Mucosa of gallbladder (tissue), 1 donor: ENCODE results near the gene RAB21. TPM values are rescaled to one million over a fixed set of nuclear protein-coding genes. Genes with fewer than 3 reads are reported as not detected.
"Not testable (repeated sequence)": the region's sequence is repeated elsewhere in the genome, so short reads cannot be mapped to it uniquely, and the experiment has no call there.

Experiments used
- DNase-seq: peaks from one replicate; pipeline ENCODE4 v3.0.0-alpha.2; 2020; ENCODE audit warnings: low spot score
- total RNA-seq: library from RNA; stranded (reverse); gene quantifications from one replicate; pipeline ENCODE4 v1.2.1, GENCODE V29; 2021
- donor health status: DM: no; HTN: no; CAD: no.

Gene RAB21
- total RNA-seq, 1 donor from 2014 or later: 72.1 TPM

GRCh38 chr12:71749666-71750065, 5.0 kb upstream of the RAB21 start:
- no peak for DNase-seq

- DNase-seq: no peak
Measured at GRCh38 chr12:71752891-71753290, 1.8 kb upstream of the RAB21 start.

- DNase-seq: peak; percentile 21
Measured at GRCh38 chr12:71755146-71755892, 656 bp downstream of the RAB21 start.

GRCh38 chr12:71756054-71756690, 1.5 kb downstream of the RAB21 start:
- no peak for DNase-seq

- no peak for DNase-seq
Measured at GRCh38 chr12:71759941-71760340, 5.3 kb downstream of the RAB21 start.

GRCh38 chr12:71760471-71760870, 5.8 kb downstream of the RAB21 start:
- DNase-seq: no peak

GRCh38 chr12:71761354-71761753, 6.7 kb downstream of the RAB21 start:
- not testable (repeated sequence) for DNase-seq

GRCh38 chr12:71763677-71764379, 9.2 kb downstream of the RAB21 start:
- no peak for DNase-seq

GRCh38 chr12:71764587-71765321, 10.1 kb downstream of the RAB21 start:
- no peak for DNase-seq

- no peak for DNase-seq
Measured at GRCh38 chr12:71766202-71766601, 11.5 kb downstream of the RAB21 start.

- no peak for DNase-seq
Measured at GRCh38 chr12:71767183-71767582, 12.5 kb downstream of the RAB21 start.

GRCh38 chr12:71768900-71769299, 14.2 kb downstream of the RAB21 start:
- no peak for DNase-seq

GRCh38 chr12:71771069-71771468, 16.4 kb downstream of the RAB21 start:
- DNase-seq: no peak

GRCh38 chr12:71772735-71773134, 18.1 kb downstream of the RAB21 start:
- no peak for DNase-seq

GRCh38 chr12:71780237-71780822, 25.7 kb downstream of the RAB21 start:
- DNase-seq: peak; percentile 53

GRCh38 chr12:71782017-71782416, 27.4 kb downstream of the RAB21 start:
- no peak for DNase-seq

GRCh38 chr12:71786829-71787228, 32.2 kb downstream of the RAB21 start:
- DNase-seq: no peak

- no peak for DNase-seq
Measured at GRCh38 chr12:71787580-71787979, 32.9 kb downstream of the RAB21 start.

- no peak for DNase-seq
Measured at GRCh38 chr12:71790331-71790730, 35.7 kb downstream of the RAB21 start.

GRCh38 chr12:71791473-71792150, 36.9 kb downstream of the RAB21 start:
- no peak for DNase-seq

GRCh38 chr12:71792599-71792998, 37.9 kb downstream of the RAB21 start:
- DNase-seq: no peak
